ENCODE measurements around the gene NPIPB12. TPM values are rescaled to one million over a fixed set of nuclear protein-coding genes. Genes with fewer than 3 reads are reported as not detected.
"Not testable (repeated sequence)": the region's sequence is repeated elsewhere in the genome, so short reads cannot be mapped to it uniquely, and the experiment has no call there.

Gene NPIPB12
- total RNA-seq (2021; ENCODE audit: unreplicated experiment) (41.0 TPM), Bru-seq, nascent RNA (percentile 56 among the genes with signal in this experiment), BruChase-seq, experiment 1, labeled RNA remaining after a 6-hour chase (percentile 63 among the genes with signal in this experiment), BruChase-seq, experiment 2, labeled RNA remaining after a 2-hour chase (percentile 64 among the genes with signal in this experiment)
- 28.3 and 36.5 TPM in 2 replicates for polyA plus RNA-seq (2012)
- long read RNA-seq, partial matches to known transcripts, result 0 of 5 reads
- long read RNA-seq, other reads (novel, unspliced or antisense), result 5 of 5 reads

- intact Hi-C loops (cut with micrococcal nuclease); BruUV-seq (replicated peaks); H3K4me1 ChIP-seq (ENCODE audit: control insufficient read depth in 1 of 2, insufficient read depth in 2 of 2, low read length in 2 of 2); H3K9me3 ChIP-seq (ENCODE audit: control insufficient read depth in 1 of 2, insufficient read depth in 1 of 2, low read depth in 1 of 2, low read length in 2 of 2); POLR2A ChIA-PET; H2AFZ ChIP-seq (ENCODE audit: low read depth, low read length, poor library complexity, severe bottlenecking); H3K36me3 ChIP-seq (ENCODE audit: control insufficient read depth in 1 of 2, insufficient read depth in 2 of 2, low read length in 2 of 2); H4K20me1 ChIP-seq (ENCODE audit: insufficient read depth); ATAC-seq; H3K4me2 ChIP-seq (ENCODE audit: low read length); DNase-seq (ENCODE audit: low read depth, low spot score); H3K9me2 ChIP-seq (ENCODE audit: insufficient read depth); H3K27me3 ChIP-seq (ENCODE audit: insufficient read depth, low read length); CTCF ChIA-PET; RAD21 ChIA-PET (ENCODE audit: low non-redundant PET in 1 of 2, low total read pairs in 2 of 2, uncharacterized antibody in 2 of 2, unreplicated experiment in 2 of 2); H3K27ac ChIP-seq (ENCODE audit: low read depth, low read length); H3K9ac ChIP-seq (ENCODE audit: low read length); H3K4me3 ChIP-seq (replicated peaks in 1 of 2; ENCODE audit: low read depth in 1 of 2, low read length in 2 of 2); H3K79me2 ChIP-seq (ENCODE audit: insufficient read depth, low read length): not testable (repeated sequence)
These were observed at the start of gene NPIPB12 for GRCh38 chr16:29506308-29506707. NPIPB12 (minus strand) TSS chr16:29506408.

- H3K4me2 ChIP-seq (ENCODE audit: low read length); H2AFZ ChIP-seq (ENCODE audit: low read depth, low read length, poor library complexity, severe bottlenecking); CTCF ChIA-PET; H3K79me2 ChIP-seq (ENCODE audit: insufficient read depth, low read length); H3K4me3 ChIP-seq (replicated peaks in 1 of 2; ENCODE audit: low read depth in 1 of 2, low read length in 2 of 2); H3K4me1 ChIP-seq (ENCODE audit: control insufficient read depth in 1 of 2, insufficient read depth in 2 of 2, low read length in 2 of 2); POLR2A ChIA-PET; H3K9me2 ChIP-seq (ENCODE audit: insufficient read depth); ATAC-seq; H3K9ac ChIP-seq (ENCODE audit: low read length); H4K20me1 ChIP-seq (ENCODE audit: insufficient read depth); BruUV-seq (replicated peaks); H3K27ac ChIP-seq (ENCODE audit: low read depth, low read length); H3K9me3 ChIP-seq (ENCODE audit: control insufficient read depth in 1 of 2, insufficient read depth in 1 of 2, low read depth in 1 of 2, low read length in 2 of 2); intact Hi-C loops (cut with micrococcal nuclease); H3K36me3 ChIP-seq (ENCODE audit: control insufficient read depth in 1 of 2, insufficient read depth in 2 of 2, low read length in 2 of 2); RAD21 ChIA-PET (ENCODE audit: low non-redundant PET in 1 of 2, low total read pairs in 2 of 2, uncharacterized antibody in 2 of 2, unreplicated experiment in 2 of 2); DNase-seq (ENCODE audit: low read depth, low spot score); H3K27me3 ChIP-seq (ENCODE audit: insufficient read depth, low read length): not testable (repeated sequence)
These were observed 15.3 kb upstream of the NPIPB12 start for GRCh38 chr16:29521520-29521919.

GRCh38 chr16:29482276-29482675, 23.9 kb downstream of the NPIPB12 start:
- not testable (repeated sequence) for H3K9me3 ChIP-seq (ENCODE audit: control insufficient read depth in 1 of 2, insufficient read depth in 1 of 2, low read depth in 1 of 2, low read length in 2 of 2); H3K9me2 ChIP-seq (ENCODE audit: insufficient read depth)

GRCh38 chr16:29472065-29472464, 34.1 kb downstream of the NPIPB12 start:
- ATAC-seq; intact Hi-C loops (cut with micrococcal nuclease); BruUV-seq (replicated peaks); H3K4me2 ChIP-seq (ENCODE audit: low read length); H3K27ac ChIP-seq (ENCODE audit: low read depth, low read length); H3K27me3 ChIP-seq (ENCODE audit: insufficient read depth, low read length); H2AFZ ChIP-seq (ENCODE audit: low read depth, low read length, poor library complexity, severe bottlenecking); H3K4me1 ChIP-seq (ENCODE audit: control insufficient read depth in 1 of 2, insufficient read depth in 2 of 2, low read length in 2 of 2); H3K9me2 ChIP-seq (ENCODE audit: insufficient read depth); DNase-seq (ENCODE audit: low read depth, low spot score); H3K36me3 ChIP-seq (ENCODE audit: control insufficient read depth in 1 of 2, insufficient read depth in 2 of 2, low read length in 2 of 2); H3K9me3 ChIP-seq (ENCODE audit: control insufficient read depth in 1 of 2, insufficient read depth in 1 of 2, low read depth in 1 of 2, low read length in 2 of 2); POLR2A ChIA-PET; RAD21 ChIA-PET (ENCODE audit: low non-redundant PET in 1 of 2, low total read pairs in 2 of 2, uncharacterized antibody in 2 of 2, unreplicated experiment in 2 of 2); H4K20me1 ChIP-seq (ENCODE audit: insufficient read depth); CTCF ChIA-PET; H3K79me2 ChIP-seq (ENCODE audit: insufficient read depth, low read length); H3K4me3 ChIP-seq (replicated peaks in 1 of 2; ENCODE audit: low read depth in 1 of 2, low read length in 2 of 2); H3K9ac ChIP-seq (ENCODE audit: low read length): not testable (repeated sequence)

More at GRCh38 chr16:29482276-29482675, 23.9 kb downstream of the NPIPB12 start:
- H3K27me3 ChIP-seq (ENCODE audit: insufficient read depth, low read length); H2AFZ ChIP-seq (ENCODE audit: low read depth, low read length, poor library complexity, severe bottlenecking); H3K36me3 ChIP-seq (ENCODE audit: control insufficient read depth in 1 of 2, insufficient read depth in 2 of 2, low read length in 2 of 2); H3K4me3 ChIP-seq (replicated peaks in 1 of 2; ENCODE audit: low read depth in 1 of 2, low read length in 2 of 2); H4K20me1 ChIP-seq (ENCODE audit: insufficient read depth); BruUV-seq (replicated peaks); POLR2A ChIA-PET; H3K27ac ChIP-seq (ENCODE audit: low read depth, low read length); H3K4me1 ChIP-seq (ENCODE audit: control insufficient read depth in 1 of 2, insufficient read depth in 2 of 2, low read length in 2 of 2); H3K79me2 ChIP-seq (ENCODE audit: insufficient read depth, low read length); RAD21 ChIA-PET (ENCODE audit: low non-redundant PET in 1 of 2, low total read pairs in 2 of 2, uncharacterized antibody in 2 of 2, unreplicated experiment in 2 of 2); ATAC-seq; intact Hi-C loops (cut with micrococcal nuclease); H3K4me2 ChIP-seq (ENCODE audit: low read length); DNase-seq (ENCODE audit: low read depth, low spot score); CTCF ChIA-PET; H3K9ac ChIP-seq (ENCODE audit: low read length): not testable (repeated sequence)

Data from HCT116 (cell line).